PC-3 (cell line): ENCODE measurements around the gene TMEM60.

Experiments used
- CTCF ChIP-seq: fragments of 300-600 bp; sonication (generic); conservative IDR thresholded peaks from 2 replicates; pipeline ENCODE4 v1.5.1; 2017; ENCODE audit warnings: antibody characterized with exemption, low read depth, mild to moderate bottlenecking, low read length
- EZH2 ChIP-seq: fragments of 300-600 bp; sonication (generic); IDR thresholded peaks from one replicate; pipeline ENCODE4 v1.6.1; 2017; ENCODE audit warnings: antibody characterized with exemption, mild to moderate bottlenecking, low read length; ENCODE audit not compliant: unreplicated experiment

GRCh38 chr7:77837275-77837674 lies 39.0 kb upstream of the TMEM60 start:
- TF ChIP-seq CTCF (no peak), EZH2 (no peak)
